SK-N-SH (cell line): ENCODE data around the gene PLXNA4.

Experiments used
- EZH2phosphoT487 ChIP-seq: fragments of 200-600 bp; sonication (generic); IDR thresholded peaks from 2 replicates; pipeline ENCODE4 v1.6.1; 2017; ENCODE audit warnings: low read depth, mixed run types, mild to moderate bottlenecking, antibody characterized with exemption, moderate library complexity, borderline replicate concordance
- FOXJ3 ChIP-seq: sonication (generic); formaldehyde crosslinking; IDR thresholded peaks from 2 replicates; pipeline ENCODE4 v1.5.1; 2020; ENCODE audit warnings: mild to moderate bottlenecking, missing genetic modification reagents
- FOXM1 ChIP-seq: IDR thresholded peaks from 2 replicates; pipeline ENCODE4 v1.4.0; 2012; ENCODE audit warnings: low read depth, mild to moderate bottlenecking
- NRF1 ChIP-seq: IDR thresholded peaks from 2 replicates; pipeline ENCODE4 v1.6.1; 2012; ENCODE audit warnings: low read depth, mild to moderate bottlenecking, low read length
- POLR2AphosphoS5 ChIP-seq: IDR thresholded peaks from 2 replicates; pipeline ENCODE4 v1.6.1; 2012; ENCODE audit warnings: low read depth, low read length
- TCF12 ChIP-seq: IDR thresholded peaks from 2 replicates; pipeline ENCODE4 v1.4.0; 2012
- TF ChIP-seq, protein P1 (sequence below): fragments of 200-600 bp; sonication (generic); IDR thresholded peaks from 2 replicates; pipeline ENCODE4 v1.6.1; 2017; ENCODE audit warnings: antibody characterized with exemption, mild to moderate bottlenecking, moderate library complexity

DNA sequence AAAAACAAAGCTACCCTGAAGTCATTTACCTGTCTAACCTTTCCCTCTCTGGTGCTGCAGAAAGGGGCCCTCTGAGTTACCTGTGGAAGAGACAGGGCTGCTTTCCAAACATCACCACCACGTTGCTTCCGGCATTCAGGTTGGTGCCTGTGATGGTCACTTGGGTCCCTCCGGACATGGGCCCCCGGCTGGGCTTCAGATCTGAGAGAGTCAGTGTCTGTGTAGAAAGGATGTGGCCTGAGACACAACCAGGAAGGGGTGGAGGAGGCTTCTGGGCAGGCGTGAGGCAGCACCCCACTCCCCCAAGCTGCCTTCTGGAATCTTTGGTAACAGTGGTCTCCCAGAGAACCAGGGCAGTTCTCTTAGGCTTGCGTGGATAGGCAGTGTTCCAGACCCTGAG is 388.9 kb downstream of the PLXNA4 start:
- TF ChIP-seq, protein P1, sequence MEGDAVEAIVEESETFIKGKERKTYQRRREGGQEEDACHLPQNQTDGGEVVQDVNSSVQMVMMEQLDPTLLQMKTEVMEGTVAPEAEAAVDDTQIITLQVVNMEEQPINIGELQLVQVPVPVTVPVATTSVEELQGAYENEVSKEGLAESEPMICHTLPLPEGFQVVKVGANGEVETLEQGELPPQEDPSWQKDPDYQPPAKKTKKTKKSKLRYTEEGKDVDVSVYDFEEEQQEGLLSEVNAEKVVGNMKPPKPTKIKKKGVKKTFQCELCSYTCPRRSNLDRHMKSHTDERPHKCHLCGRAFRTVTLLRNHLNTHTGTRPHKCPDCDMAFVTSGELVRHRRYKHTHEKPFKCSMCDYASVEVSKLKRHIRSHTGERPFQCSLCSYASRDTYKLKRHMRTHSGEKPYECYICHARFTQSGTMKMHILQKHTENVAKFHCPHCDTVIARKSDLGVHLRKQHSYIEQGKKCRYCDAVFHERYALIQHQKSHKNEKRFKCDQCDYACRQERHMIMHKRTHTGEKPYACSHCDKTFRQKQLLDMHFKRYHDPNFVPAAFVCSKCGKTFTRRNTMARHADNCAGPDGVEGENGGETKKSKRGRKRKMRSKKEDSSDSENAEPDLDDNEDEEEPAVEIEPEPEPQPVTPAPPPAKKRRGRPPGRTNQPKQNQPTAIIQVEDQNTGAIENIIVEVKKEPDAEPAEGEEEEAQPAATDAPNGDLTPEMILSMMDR, result no peak
- TF ChIP-seq NRF1, result no peak
- no peak for TF ChIP-seq EZH2phosphoT487
- no peak for TF ChIP-seq FOXM1
- TF ChIP-seq TCF12, result no peak
- no peak for TF ChIP-seq POLR2AphosphoS5
- TF ChIP-seq FOXJ3 (CRISPR knock-in tag), result no peak
